GM23338 (cell line): Measurements from ENCODE around the gene NAPG. TPM values are rescaled to one million over a fixed set of nuclear protein-coding genes. Genes with fewer than 3 reads are reported as not detected.

Source experiments
- ATAC-seq: fragments of 200-7000 bp; cut with Tn5 transposase; 3 replicates; pipeline ENCODE4 v1.9.1; 2020
- DNase-seq: peaks from one replicate; pipeline ENCODE4 v3.0.0-alpha.2; 2015; ENCODE audit warnings: low spot score
- H2AFZ ChIP-seq: fragments of 200-600 bp; sonication (generic); 2 replicates; pipeline ENCODE4 v1.8.0; 2016; ENCODE audit warnings: antibody characterized with exemption, mild to moderate bottlenecking, moderate library complexity
- H3F3A ChIP-seq: fragments of 200-600 bp; sonication (generic); replicated peaks from 2 replicates; pipeline ENCODE4 v1.8.0; 2017; ENCODE audit warnings: antibody characterized with exemption, mixed run types, low read depth
- H3K27ac ChIP-seq: fragments of 200-600 bp; sonication (generic); 2 replicates; pipeline ENCODE4 v1.6.1; 2016; ENCODE audit warnings: low read depth
- H3K27me3 ChIP-seq: fragments of 200-600 bp; sonication (generic); 2 replicates; pipeline ENCODE4 v1.8.0; 2016; ENCODE audit warnings: mild to moderate bottlenecking, mixed run types, moderate library complexity; ENCODE audit not compliant: insufficient read depth
- H3K36me3 ChIP-seq: fragments of 200-600 bp; sonication (generic); 2 replicates; pipeline ENCODE4 v1.8.0; 2016; ENCODE audit warnings: mild to moderate bottlenecking; ENCODE audit not compliant: insufficient read depth
- H3K4me1 ChIP-seq: fragments of 200-600 bp; sonication (generic); 2 replicates; pipeline ENCODE4 v1.8.0; 2016; ENCODE audit warnings: mild to moderate bottlenecking, moderate library complexity; ENCODE audit not compliant: insufficient read depth
- H3K4me2 ChIP-seq: fragments of 200-600 bp; sonication (generic); 2 replicates; pipeline ENCODE4 v1.7.1; 2017; ENCODE audit warnings: mixed run types
- H3K4me3 ChIP-seq: fragments of 200-600 bp; sonication (generic); 2 replicates; pipeline ENCODE4 v1.6.1; 2016; ENCODE audit warnings: mixed run types
- H3K79me2 ChIP-seq: fragments of 200-600 bp; sonication (generic); replicated peaks from 2 replicates; pipeline ENCODE4 v1.8.0; 2017; ENCODE audit warnings: mild to moderate bottlenecking; ENCODE audit not compliant: insufficient read depth
- H3K9me2 ChIP-seq: fragments of 200-600 bp; sonication (generic); 2 replicates; pipeline ENCODE4 v1.8.0; 2017; ENCODE audit not compliant: insufficient read depth
- H4K20me1 ChIP-seq: fragments of 200-600 bp; sonication (generic); replicated peaks from 2 replicates; pipeline ENCODE4 v1.8.0; 2017; ENCODE audit warnings: mild to moderate bottlenecking; ENCODE audit not compliant: insufficient read depth
- H3K27ac Mint-ChIP-seq: 2 replicates; pipeline ENCODE4 v1.8.0; 2020; ENCODE audit warnings: inconsistent platforms, mild to moderate bottlenecking, moderate library complexity, mixed read lengths
- H3K27me3 Mint-ChIP-seq: 3 replicates; pipeline ENCODE4 v1.8.0; 2022; ENCODE audit warnings: low read depth, mild to moderate bottlenecking, moderate library complexity, mixed read lengths, inconsistent platforms; ENCODE audit not compliant: insufficient read depth, poor library complexity
- H3K36me3 Mint-ChIP-seq: 3 replicates; pipeline ENCODE4 v1.8.0; 2021; ENCODE audit warnings: low read depth, mild to moderate bottlenecking, inconsistent platforms, moderate library complexity, mixed read lengths
- H3K4me1 Mint-ChIP-seq: 3 replicates; pipeline ENCODE4 v1.8.0; 2020; ENCODE audit warnings: mild to moderate bottlenecking, inconsistent platforms, mixed read lengths
- H3K4me3 Mint-ChIP-seq: 3 replicates; pipeline ENCODE4 v1.8.0; 2021; ENCODE audit warnings: moderate library complexity, mild to moderate bottlenecking, inconsistent platforms, mixed read lengths
- H3K9me3 Mint-ChIP-seq: 3 replicates; pipeline ENCODE4 v1.8.0; 2020; ENCODE audit warnings: moderate library complexity, mild to moderate bottlenecking, inconsistent platforms, mixed read lengths
- CREB1 ChIP-seq: fragments of 250-450 bp; sonication (Bioruptor Pico); IDR thresholded peaks from 2 replicates; pipeline ENCODE4 v1.5.0; 2020; ENCODE audit warnings: low read depth, mild to moderate bottlenecking, moderate library complexity
- EZH2 ChIP-seq: fragments of 200-600 bp; sonication (generic); IDR thresholded peaks from one replicate; pipeline ENCODE4 v1.8.0; 2017; ENCODE audit warnings: antibody characterized with exemption, mild to moderate bottlenecking, low read depth; ENCODE audit not compliant: unreplicated experiment
- EZH2phosphoT487 ChIP-seq: fragments of 200-600 bp; sonication (generic); IDR thresholded peaks from one replicate; pipeline ENCODE4 v1.8.1; 2018; ENCODE audit warnings: antibody characterized with exemption; ENCODE audit not compliant: unreplicated experiment
- JUNB ChIP-seq: IDR thresholded peaks from one replicate; pipeline ENCODE4 v1.6.1; 2016; ENCODE audit warnings: antibody characterized with exemption; ENCODE audit not compliant: unreplicated experiment
- NANOG ChIP-seq: IDR thresholded peaks from 2 replicates; pipeline ENCODE4 v1.6.1; 2016; ENCODE audit warnings: antibody characterized with exemption, borderline replicate concordance
- POLR2AphosphoS5 ChIP-seq: IDR thresholded peaks from 2 replicates; pipeline ENCODE4 v1.6.1; 2016; ENCODE audit warnings: antibody characterized with exemption, low read depth
- STAT1 ChIP-seq: IDR thresholded peaks from one replicate; pipeline ENCODE4 v1.6.1; 2016; ENCODE audit warnings: antibody characterized with exemption; ENCODE audit not compliant: unreplicated experiment
- ZNF114 ChIP-seq: fragments of 250-450 bp; sonication (Bioruptor Pico); IDR thresholded peaks from 2 replicates; pipeline ENCODE4 v1.5.0; 2020; ENCODE audit warnings: mild to moderate bottlenecking, moderate library complexity
- ZNF331 ChIP-seq: fragments of 250-450 bp; sonication (Bioruptor Pico); IDR thresholded peaks from 2 replicates; pipeline ENCODE4 v1.5.0; 2020; ENCODE audit warnings: low read depth, mild to moderate bottlenecking, moderate library complexity
- polyA plus RNA-seq: library from polyadenylated mRNA; unstranded; fragments of >200 nt; fragmentation: Nextera tagmentation; extraction: Ambion mirVana; gene quantifications from 2 replicates; pipeline ENCODE4 v1.2.1, GENCODE V29; 2016
- total RNA-seq: library from RNA; depleted of rRNA; stranded (reverse); fragments of >200 nt; shearing (Covaris generic); gene quantifications from 2 replicates; pipeline ENCODE4 v1.2.3, GENCODE V29; 2014
- TF ChIP-seq, protein P1 (sequence below), 2 experiments: fragments of 200-600 bp in 1 of 2; sonication (generic) in 1 of 2; conservative IDR thresholded peaks; 2 replicates each; pipeline versions ENCODE4 v1.5.1 to v1.6.1; 2016 to 2017; ENCODE audit warnings: antibody characterized with exemption in 2 of 2, low read depth in 2 of 2, mild to moderate bottlenecking in 2 of 2, moderate library complexity in 1 of 2
- TF ChIP-seq, protein P2 (sequence below): IDR thresholded peaks from one replicate; pipeline ENCODE4 v1.6.1; 2018; ENCODE audit warnings: antibody characterized with exemption; ENCODE audit not compliant: unreplicated experiment
- TF ChIP-seq, protein P3 (sequence below): IDR thresholded peaks from 2 replicates; pipeline ENCODE4 v1.6.1; 2016; ENCODE audit warnings: antibody characterized with exemption

The NAPG gene
- total and polyA plus RNA-seq, 2 experiments from 2014 or later: 26.8 to 40.1 TPM

DNA sequence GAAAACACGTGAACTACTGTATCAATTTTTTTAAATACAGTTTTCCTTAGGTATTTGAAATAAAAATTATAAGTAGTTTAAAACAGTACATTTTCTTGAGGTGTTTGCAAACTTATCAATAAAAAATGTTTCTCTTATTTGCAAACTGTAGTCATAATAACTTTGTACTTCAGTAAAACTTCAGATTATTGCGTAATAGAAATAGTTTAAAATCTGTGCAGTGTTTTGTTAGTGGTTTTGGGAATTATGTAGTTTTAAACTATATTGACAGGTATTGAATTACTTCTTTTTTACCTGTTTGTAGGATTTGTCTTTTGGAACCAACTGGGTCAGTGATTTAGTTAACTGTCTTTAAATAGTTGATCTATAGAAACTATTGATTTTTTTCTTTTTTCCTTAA lies 7.3 kb downstream of the NAPG start (continued):
- no peak for TF ChIP-seq POLR2AphosphoS5
- no peak for TF ChIP-seq ZNF114 (CRISPR knock-in tag)
- TF ChIP-seq, protein P1, sequence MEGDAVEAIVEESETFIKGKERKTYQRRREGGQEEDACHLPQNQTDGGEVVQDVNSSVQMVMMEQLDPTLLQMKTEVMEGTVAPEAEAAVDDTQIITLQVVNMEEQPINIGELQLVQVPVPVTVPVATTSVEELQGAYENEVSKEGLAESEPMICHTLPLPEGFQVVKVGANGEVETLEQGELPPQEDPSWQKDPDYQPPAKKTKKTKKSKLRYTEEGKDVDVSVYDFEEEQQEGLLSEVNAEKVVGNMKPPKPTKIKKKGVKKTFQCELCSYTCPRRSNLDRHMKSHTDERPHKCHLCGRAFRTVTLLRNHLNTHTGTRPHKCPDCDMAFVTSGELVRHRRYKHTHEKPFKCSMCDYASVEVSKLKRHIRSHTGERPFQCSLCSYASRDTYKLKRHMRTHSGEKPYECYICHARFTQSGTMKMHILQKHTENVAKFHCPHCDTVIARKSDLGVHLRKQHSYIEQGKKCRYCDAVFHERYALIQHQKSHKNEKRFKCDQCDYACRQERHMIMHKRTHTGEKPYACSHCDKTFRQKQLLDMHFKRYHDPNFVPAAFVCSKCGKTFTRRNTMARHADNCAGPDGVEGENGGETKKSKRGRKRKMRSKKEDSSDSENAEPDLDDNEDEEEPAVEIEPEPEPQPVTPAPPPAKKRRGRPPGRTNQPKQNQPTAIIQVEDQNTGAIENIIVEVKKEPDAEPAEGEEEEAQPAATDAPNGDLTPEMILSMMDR (conservative IDR thresholded peaks at IDR 0.05; ENCODE audit: low read depth in 2 of 2): no peak
- TF ChIP-seq JUNB: no peak
- no peak for TF ChIP-seq STAT1
- TF ChIP-seq, protein P2, sequence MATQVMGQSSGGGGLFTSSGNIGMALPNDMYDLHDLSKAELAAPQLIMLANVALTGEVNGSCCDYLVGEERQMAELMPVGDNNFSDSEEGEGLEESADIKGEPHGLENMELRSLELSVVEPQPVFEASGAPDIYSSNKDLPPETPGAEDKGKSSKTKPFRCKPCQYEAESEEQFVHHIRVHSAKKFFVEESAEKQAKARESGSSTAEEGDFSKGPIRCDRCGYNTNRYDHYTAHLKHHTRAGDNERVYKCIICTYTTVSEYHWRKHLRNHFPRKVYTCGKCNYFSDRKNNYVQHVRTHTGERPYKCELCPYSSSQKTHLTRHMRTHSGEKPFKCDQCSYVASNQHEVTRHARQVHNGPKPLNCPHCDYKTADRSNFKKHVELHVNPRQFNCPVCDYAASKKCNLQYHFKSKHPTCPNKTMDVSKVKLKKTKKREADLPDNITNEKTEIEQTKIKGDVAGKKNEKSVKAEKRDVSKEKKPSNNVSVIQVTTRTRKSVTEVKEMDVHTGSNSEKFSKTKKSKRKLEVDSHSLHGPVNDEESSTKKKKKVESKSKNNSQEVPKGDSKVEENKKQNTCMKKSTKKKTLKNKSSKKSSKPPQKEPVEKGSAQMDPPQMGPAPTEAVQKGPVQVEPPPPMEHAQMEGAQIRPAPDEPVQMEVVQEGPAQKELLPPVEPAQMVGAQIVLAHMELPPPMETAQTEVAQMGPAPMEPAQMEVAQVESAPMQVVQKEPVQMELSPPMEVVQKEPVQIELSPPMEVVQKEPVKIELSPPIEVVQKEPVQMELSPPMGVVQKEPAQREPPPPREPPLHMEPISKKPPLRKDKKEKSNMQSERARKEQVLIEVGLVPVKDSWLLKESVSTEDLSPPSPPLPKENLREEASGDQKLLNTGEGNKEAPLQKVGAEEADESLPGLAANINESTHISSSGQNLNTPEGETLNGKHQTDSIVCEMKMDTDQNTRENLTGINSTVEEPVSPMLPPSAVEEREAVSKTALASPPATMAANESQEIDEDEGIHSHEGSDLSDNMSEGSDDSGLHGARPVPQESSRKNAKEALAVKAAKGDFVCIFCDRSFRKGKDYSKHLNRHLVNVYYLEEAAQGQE: no peak
- TF ChIP-seq EZH2phosphoT487: no peak
- TF ChIP-seq, protein P3, sequence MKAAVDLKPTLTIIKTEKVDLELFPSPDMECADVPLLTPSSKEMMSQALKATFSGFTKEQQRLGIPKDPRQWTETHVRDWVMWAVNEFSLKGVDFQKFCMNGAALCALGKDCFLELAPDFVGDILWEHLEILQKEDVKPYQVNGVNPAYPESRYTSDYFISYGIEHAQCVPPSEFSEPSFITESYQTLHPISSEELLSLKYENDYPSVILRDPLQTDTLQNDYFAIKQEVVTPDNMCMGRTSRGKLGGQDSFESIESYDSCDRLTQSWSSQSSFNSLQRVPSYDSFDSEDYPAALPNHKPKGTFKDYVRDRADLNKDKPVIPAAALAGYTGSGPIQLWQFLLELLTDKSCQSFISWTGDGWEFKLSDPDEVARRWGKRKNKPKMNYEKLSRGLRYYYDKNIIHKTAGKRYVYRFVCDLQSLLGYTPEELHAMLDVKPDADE: no peak
- TF ChIP-seq ZNF331 (CRISPR knock-in tag): no peak

DNA sequence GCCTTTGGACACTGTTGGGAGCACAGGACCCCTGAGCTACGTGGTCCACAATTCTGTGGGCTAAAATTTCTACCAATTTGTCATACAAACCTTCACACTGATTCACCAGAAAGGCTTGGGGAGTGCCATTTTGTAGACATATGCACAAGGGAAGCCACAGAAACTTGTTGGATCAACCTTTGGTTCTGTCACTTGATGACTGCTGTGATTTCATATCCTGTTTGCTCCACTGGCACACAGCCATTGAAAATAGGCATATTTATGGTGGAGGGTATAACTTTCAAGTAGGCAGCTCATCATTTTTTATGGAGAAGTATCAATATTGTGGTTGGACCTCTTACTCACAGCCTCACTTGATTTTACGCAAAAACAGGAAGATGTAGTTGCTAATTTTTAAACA lies 10.5 kb downstream of the NAPG start:
- Histone ChIP-seq H3K36me3 (peaks cover 13% of the 10 kb centered on the region; the same call in 1 of the 2 replicates), H3K4me2 (no peak overlapping the region), H3K79me2 (peaks cover 41% of the 10 kb centered on the region), H3K9me2 (no peaks in the 10 kb centered on the region), H3K27me3 (no peaks in the 10 kb centered on the region), H4K20me1 (no peaks in the 10 kb centered on the region; the same call in 1 of the 2 replicates), H3K4me3 (no peak overlapping the region), H3K27ac (no peak overlapping the region), H3K4me1 (no peaks in the 10 kb centered on the region), H2AFZ (no peak overlapping the region), H3F3A (no peaks in the 10 kb centered on the region)
- no peak overlapping the region for H3K27ac Mint-ChIP-seq
- peaks cover 34% of the 10 kb centered on the region for H3K36me3 Mint-ChIP-seq
- no peak overlapping the region for H3K4me3 Mint-ChIP-seq
- TF ChIP-seq NANOG (no peak), CREB1 (no peak), POLR2AphosphoS5 (no peak), STAT1 (no peak), JUNB (no peak), EZH2phosphoT487 (no peak), ZNF331 (CRISPR knock-in tag) (no peak), EZH2 (no peak), ZNF114 (CRISPR knock-in tag) (no peak)
- TF ChIP-seq, protein P2: no peak
- TF ChIP-seq, protein P1 (conservative IDR thresholded peaks at IDR 0.05; ENCODE audit: low read depth in 2 of 2): no peak
- H3K9me3 Mint-ChIP-seq: no peaks in the 10 kb centered on the region
- DNase-seq (no peak), ATAC-seq (no peak)
- no peaks in the 10 kb centered on the region for H3K4me1 Mint-ChIP-seq
- no peaks in the 10 kb centered on the region for H3K27me3 Mint-ChIP-seq
